HG02852 (cell line): ENCODE measurements around the gene PABPN1L.

Experiments used
- ATAC-seq: cut with Tn5 transposase; IDR thresholded peaks from one replicate; pipeline ENCODE4 v1.9.1; 2021; ENCODE audit warnings: mild to moderate bottlenecking, moderate library complexity; ENCODE audit not compliant: unreplicated experiment

Gene PABPN1L

GRCh38 chr16:88884569-88885271, 18.3 kb upstream of the PABPN1L start:
- no peak for ATAC-seq

- no peak for ATAC-seq
Measured at GRCh38 chr16:88883946-88884345, 17.5 kb upstream of the PABPN1L start.

GRCh38 chr16:88883117-88883895, 16.8 kb upstream of the PABPN1L start:
- ATAC-seq, result no peak

GRCh38 chr16:88882358-88883030, 16.0 kb upstream of the PABPN1L start:
- ATAC-seq, result no peak

- no peak for ATAC-seq
Measured at GRCh38 chr16:88881675-88882357, 15.4 kb upstream of the PABPN1L start.

- no peak for ATAC-seq
Measured at GRCh38 chr16:88881007-88881615, 14.7 kb upstream of the PABPN1L start.

GRCh38 chr16:88880226-88881006, 14.0 kb upstream of the PABPN1L start:
- ATAC-seq, result no peak

GRCh38 chr16:88879788-88880055, 13.3 kb upstream of the PABPN1L start:
- ATAC-seq, result no peak

- ATAC-seq, result no peak
Measured at GRCh38 chr16:88878967-88879787, 12.7 kb upstream of the PABPN1L start.

GRCh38 chr16:88878356-88878755, 11.9 kb upstream of the PABPN1L start:
- ATAC-seq, result no peak

GRCh38 chr16:88877564-88878289, 11.3 kb upstream of the PABPN1L start:
- no peak for ATAC-seq

GRCh38 chr16:88876942-88877526, 10.6 kb upstream of the PABPN1L start:
- ATAC-seq, result no peak

- no peak for ATAC-seq
Measured at GRCh38 chr16:88875703-88876234, 9.3 kb upstream of the PABPN1L start.

GRCh38 chr16:88874938-88875599, 8.6 kb upstream of the PABPN1L start:
- no peak for ATAC-seq

GRCh38 chr16:88872650-88873331, 6.3 kb upstream of the PABPN1L start:
- no peak for ATAC-seq

GRCh38 chr16:88871730-88872416, 5.4 kb upstream of the PABPN1L start:
- ATAC-seq, result no peak

GRCh38 chr16:88871349-88871702, 4.9 kb upstream of the PABPN1L start:
- ATAC-seq, result no peak
